DOHH2 (cell line): Measurements from ENCODE around the gene KIF23.

Source experiments
- EZH2phosphoT487 ChIP-seq: fragments of 200-600 bp; sonication (generic); IDR thresholded peaks from 2 replicates; pipeline ENCODE4 v1.6.1; 2017; ENCODE audit warnings: borderline replicate concordance, mild to moderate bottlenecking, antibody characterized with exemption, low read length, moderate library complexity, mixed read lengths
- TF ChIP-seq, protein P1 (sequence below): fragments of 200-600 bp; sonication (generic); IDR thresholded peaks from one replicate; pipeline ENCODE4 v1.5.1; 2014; ENCODE audit warnings: antibody characterized with exemption, mild to moderate bottlenecking, low read depth, low read length; ENCODE audit not compliant: poor library complexity, severe bottlenecking

DNA sequence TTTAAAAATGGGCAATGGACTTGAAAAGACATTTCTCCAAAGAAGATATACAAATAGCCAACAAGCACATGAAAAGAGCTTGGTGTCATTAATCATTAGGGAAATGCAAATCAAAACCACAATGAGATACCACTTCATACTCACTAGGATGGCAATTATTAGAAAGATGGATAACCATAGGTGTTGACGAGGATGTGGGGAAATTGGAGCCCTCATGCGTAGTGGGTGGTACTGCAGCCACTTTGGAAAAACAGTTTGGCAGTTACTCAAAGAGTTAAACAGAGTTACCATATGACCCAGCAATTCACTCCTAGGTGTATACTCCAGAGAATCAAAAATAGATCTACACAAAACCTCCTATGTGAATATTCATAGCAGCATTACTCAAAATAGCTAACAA is 65.8 kb downstream of the KIF23 start:
- TF ChIP-seq, protein P1, sequence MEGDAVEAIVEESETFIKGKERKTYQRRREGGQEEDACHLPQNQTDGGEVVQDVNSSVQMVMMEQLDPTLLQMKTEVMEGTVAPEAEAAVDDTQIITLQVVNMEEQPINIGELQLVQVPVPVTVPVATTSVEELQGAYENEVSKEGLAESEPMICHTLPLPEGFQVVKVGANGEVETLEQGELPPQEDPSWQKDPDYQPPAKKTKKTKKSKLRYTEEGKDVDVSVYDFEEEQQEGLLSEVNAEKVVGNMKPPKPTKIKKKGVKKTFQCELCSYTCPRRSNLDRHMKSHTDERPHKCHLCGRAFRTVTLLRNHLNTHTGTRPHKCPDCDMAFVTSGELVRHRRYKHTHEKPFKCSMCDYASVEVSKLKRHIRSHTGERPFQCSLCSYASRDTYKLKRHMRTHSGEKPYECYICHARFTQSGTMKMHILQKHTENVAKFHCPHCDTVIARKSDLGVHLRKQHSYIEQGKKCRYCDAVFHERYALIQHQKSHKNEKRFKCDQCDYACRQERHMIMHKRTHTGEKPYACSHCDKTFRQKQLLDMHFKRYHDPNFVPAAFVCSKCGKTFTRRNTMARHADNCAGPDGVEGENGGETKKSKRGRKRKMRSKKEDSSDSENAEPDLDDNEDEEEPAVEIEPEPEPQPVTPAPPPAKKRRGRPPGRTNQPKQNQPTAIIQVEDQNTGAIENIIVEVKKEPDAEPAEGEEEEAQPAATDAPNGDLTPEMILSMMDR, result no peak
- TF ChIP-seq EZH2phosphoT487, result no peak
